Measurements from ENCODE around the gene PPP2R1A.

DNA sequence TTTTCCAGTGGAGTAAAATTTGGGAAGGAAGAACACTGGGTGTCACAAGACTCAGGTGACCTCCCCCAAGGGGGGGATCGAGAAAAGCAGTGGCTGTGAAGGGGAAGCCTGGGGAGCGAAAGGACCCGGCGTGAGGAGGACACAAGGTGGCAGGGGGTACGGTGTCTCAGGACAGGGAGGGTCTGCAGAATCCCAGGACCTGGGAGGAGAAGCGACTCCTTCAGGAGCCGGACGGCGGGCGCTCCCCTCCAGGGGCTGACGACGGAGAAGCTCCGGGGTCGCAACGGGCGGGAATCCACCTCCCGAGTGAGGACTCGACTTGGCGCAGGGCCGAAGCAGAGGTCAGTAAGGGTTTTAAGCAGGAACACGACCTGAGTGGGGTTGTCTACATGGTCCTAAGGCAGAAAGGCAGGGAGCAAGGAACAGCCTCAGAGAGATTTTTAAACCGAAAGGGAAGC lies 19.0 kb upstream of the PPP2R1A start:
- TF ChIP-seq ZNF350 (tag by site-specific recombination; IDR thresholded peaks at IDR 0.05) (no peak), CTCF (tag by site-specific recombination; IDR thresholded peaks at IDR 0.05) (no peak), ZBTB44 (tag by site-specific recombination; IDR thresholded peaks at IDR 0.05) (no peak), YY1 (tag by site-specific recombination; IDR thresholded peaks at IDR 0.05) (no peak), ZNF416 (tag by site-specific recombination; IDR thresholded peaks at IDR 0.05) (no peak), ZNF138 (tag by site-specific recombination; IDR thresholded peaks at IDR 0.05; ENCODE audit: borderline replicate concordance) (no peak), ZNF670 (tag by site-specific recombination; IDR thresholded peaks at IDR 0.05; ENCODE audit: low read depth) (no peak), ZNF747 (tag by site-specific recombination; IDR thresholded peaks at IDR 0.05) (no peak), REST (tag by site-specific recombination; IDR thresholded peaks at IDR 0.05) (no peak)
- TF ChIP-seq, protein P1, sequence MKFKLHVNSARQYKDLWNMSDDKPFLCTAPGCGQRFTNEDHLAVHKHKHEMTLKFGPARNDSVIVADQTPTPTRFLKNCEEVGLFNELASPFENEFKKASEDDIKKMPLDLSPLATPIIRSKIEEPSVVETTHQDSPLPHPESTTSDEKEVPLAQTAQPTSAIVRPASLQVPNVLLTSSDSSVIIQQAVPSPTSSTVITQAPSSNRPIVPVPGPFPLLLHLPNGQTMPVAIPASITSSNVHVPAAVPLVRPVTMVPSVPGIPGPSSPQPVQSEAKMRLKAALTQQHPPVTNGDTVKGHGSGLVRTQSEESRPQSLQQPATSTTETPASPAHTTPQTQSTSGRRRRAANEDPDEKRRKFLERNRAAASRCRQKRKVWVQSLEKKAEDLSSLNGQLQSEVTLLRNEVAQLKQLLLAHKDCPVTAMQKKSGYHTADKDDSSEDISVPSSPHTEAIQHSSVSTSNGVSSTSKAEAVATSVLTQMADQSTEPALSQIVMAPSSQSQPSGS (tag by site-specific recombination; IDR thresholded peaks at IDR 0.05; ENCODE audit: low read depth), result no peak
- TF ChIP-seq, protein P2, sequence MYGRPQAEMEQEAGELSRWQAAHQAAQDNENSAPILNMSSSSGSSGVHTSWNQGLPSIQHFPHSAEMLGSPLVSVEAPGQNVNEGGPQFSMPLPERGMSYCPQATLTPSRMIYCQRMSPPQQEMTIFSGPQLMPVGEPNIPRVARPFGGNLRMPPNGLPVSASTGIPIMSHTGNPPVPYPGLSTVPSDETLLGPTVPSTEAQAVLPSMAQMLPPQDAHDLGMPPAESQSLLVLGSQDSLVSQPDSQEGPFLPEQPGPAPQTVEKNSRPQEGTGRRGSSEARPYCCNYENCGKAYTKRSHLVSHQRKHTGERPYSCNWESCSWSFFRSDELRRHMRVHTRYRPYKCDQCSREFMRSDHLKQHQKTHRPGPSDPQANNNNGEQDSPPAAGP (tag by site-specific recombination; IDR thresholded peaks at IDR 0.05), result no peak
- TF ChIP-seq, protein P3, sequence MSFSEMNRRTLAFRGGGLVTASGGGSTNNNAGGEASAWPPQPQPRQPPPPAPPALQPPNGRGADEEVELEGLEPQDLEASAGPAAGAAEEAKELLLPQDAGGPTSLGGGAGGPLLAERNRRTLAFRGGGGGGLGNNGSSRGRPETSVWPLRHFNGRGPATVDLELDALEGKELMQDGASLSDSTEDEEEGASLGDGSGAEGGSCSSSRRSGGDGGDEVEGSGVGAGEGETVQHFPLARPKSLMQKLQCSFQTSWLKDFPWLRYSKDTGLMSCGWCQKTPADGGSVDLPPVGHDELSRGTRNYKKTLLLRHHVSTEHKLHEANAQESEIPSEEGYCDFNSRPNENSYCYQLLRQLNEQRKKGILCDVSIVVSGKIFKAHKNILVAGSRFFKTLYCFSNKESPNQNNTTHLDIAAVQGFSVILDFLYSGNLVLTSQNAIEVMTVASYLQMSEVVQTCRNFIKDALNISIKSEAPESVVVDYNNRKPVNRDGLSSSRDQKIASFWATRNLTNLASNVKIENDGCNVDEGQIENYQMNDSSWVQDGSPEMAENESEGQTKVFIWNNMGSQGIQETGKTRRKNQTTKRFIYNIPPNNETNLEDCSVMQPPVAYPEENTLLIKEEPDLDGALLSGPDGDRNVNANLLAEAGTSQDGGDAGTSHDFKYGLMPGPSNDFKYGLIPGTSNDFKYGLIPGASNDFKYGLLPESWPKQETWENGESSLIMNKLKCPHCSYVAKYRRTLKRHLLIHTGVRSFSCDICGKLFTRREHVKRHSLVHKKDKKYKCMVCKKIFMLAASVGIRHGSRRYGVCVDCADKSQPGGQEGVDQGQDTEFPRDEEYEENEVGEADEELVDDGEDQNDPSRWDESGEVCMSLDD (tag by site-specific recombination; IDR thresholded peaks at IDR 0.05), result no peak
- TF ChIP-seq, protein P4, sequence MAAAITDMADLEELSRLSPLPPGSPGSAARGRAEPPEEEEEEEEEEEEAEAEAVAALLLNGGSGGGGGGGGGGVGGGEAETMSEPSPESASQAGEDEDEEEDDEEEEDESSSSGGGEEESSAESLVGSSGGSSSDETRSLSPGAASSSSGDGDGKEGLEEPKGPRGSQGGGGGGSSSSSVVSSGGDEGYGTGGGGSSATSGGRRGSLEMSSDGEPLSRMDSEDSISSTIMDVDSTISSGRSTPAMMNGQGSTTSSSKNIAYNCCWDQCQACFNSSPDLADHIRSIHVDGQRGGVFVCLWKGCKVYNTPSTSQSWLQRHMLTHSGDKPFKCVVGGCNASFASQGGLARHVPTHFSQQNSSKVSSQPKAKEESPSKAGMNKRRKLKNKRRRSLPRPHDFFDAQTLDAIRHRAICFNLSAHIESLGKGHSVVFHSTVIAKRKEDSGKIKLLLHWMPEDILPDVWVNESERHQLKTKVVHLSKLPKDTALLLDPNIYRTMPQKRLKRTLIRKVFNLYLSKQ (tag by site-specific recombination; IDR thresholded peaks at IDR 0.05; ENCODE audit: borderline replicate concordance), result no peak
- TF ChIP-seq, protein P5, sequence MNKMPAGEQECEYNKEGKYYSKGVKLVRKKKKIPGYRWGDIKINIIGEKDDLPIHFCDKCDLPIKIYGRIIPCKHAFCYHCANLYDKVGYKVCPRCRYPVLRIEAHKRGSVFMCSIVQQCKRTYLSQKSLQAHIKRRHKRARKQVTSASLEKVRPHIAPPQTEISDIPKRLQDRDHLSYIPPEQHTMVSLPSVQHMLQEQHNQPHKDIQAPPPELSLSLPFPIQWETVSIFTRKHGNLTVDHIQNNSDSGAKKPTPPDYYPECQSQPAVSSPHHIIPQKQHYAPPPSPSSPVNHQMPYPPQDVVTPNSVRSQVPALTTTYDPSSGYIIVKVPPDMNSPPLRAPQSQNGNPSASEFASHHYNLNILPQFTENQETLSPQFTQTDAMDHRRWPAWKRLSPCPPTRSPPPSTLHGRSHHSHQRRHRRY (tag by site-specific recombination; IDR thresholded peaks at IDR 0.05), result no peak
